ENCODE data around the gene NXPH1. TPM values are rescaled to one million over a fixed set of nuclear protein-coding genes. Genes with fewer than 3 reads are reported as not detected.

The NXPH1 gene
- total and polyA plus RNA-seq, 9 of the 15 experiments (the other 6 are each of a cell fraction or from before 2014, with no cell fraction given) = 0.16 TPM; not detected in 8

GRCh38 chr7:8605221-8605620 lies 171.8 kb downstream of the NXPH1 start:
- no peaks in the 10 kb centered on the region for H3K9me1 ChIP-seq (ENCODE audit: control insufficient read depth, insufficient read depth, low read length)
- no peak overlapping the region for H3K4me2 ChIP-seq (ENCODE audit: insufficient read depth, low read length)
- FAIRE-seq (no peak), ATAC-seq (no peak), DNase-seq (ENCODE audit: extremely low read depth in 1 of 4, low spot score in 3 of 4) (no peak)
- TF ChIP-seq CEBPB (tag; IDR thresholded peaks at IDR 0.05) (no peak), NFATC3 (IDR thresholded peaks at IDR 0.05) (no peak), MAFG (tag; conservative IDR thresholded peaks at IDR 0.05) (no peak), CBFB (CRISPR knock-in tag; IDR thresholded peaks at IDR 0.05) (no peak), CEBPG (CRISPR knock-in tag; IDR thresholded peaks at IDR 0.05) (no peak), CEBPG (tag; conservative IDR thresholded peaks at IDR 0.05 in 1 of 2, IDR thresholded peaks at IDR 0.05 in 1 of 2) (no peak), RFX7 (CRISPR knock-in tag; IDR thresholded peaks at IDR 0.05) (no peak), HMBOX1 (IDR thresholded peaks at IDR 0.05) (no peak), PHTF2 (CRISPR knock-in tag; IDR thresholded peaks at IDR 0.05) (no peak), VEZF1 (CRISPR knock-in tag; IDR thresholded peaks at IDR 0.05) (no peak), ZBTB34 (CRISPR knock-in tag; IDR thresholded peaks at IDR 0.05) (no peak)
- WGBS (ENCODE audit: insufficient coverage, low coverage, missing lambda C conversion rate) = 0% methylated on average over 1 of the region's 1 CpG
- H3K4me3 ChIP-seq = no peak overlapping the region
- no peak overlapping the region for H3K9ac ChIP-seq (ENCODE audit: insufficient read depth in 1 of 2, low read depth in 2 of 2, low read length in 2 of 2)
- no peak overlapping the region for H2AFZ ChIP-seq (ENCODE audit: low read depth, low read length)
- H4K20me1 ChIP-seq (replicated peaks; ENCODE audit: control insufficient read depth, insufficient read depth, low read length) = no peaks in the 10 kb centered on the region
- CTCF ChIA-PET (ENCODE audit: low intra/inter-chr PET ratio) = no interaction called here
- H3K27ac ChIP-seq (ENCODE audit: extremely low read depth, low read depth, low read length) = no peak overlapping the region
- no peaks in the 10 kb centered on the region for H3K36me3 ChIP-seq (ENCODE audit: control insufficient read depth, insufficient read depth, low read length)
- intact Hi-C loops (cut with micrococcal nuclease) (no loop called here), in situ Hi-C loops (cut with MboI) (no loop called here)
- BruUV-seq (replicated peaks) = no TSS peak
- no peaks in the 10 kb centered on the region for H3K4me1 ChIP-seq (replicated peaks in 1 of 2; ENCODE audit: control insufficient read depth in 2 of 2, insufficient read depth in 2 of 2, low read length in 2 of 2)
- no peaks in the 10 kb centered on the region for H3K9me3 ChIP-seq (replicated peaks; ENCODE audit: control insufficient read depth, insufficient read depth, low read depth, low read length)
- H3K79me2 ChIP-seq (ENCODE audit: control insufficient read depth, insufficient read depth, low read length) = no peaks in the 10 kb centered on the region
- POLR2A ChIA-PET = interaction anchor here (0.7 kb wide), 1 partner anchor 1110 kb away, joined by 3 read pairs; no protein-coding TSS in a partner anchor
- H3K27me3 ChIP-seq (ENCODE audit: control insufficient read depth in 2 of 2, insufficient read depth in 2 of 2, low read length in 2 of 2) = no peaks in the 10 kb centered on the region
